ENCODE results near the gene IGFN1.

Gene IGFN1

DNA sequence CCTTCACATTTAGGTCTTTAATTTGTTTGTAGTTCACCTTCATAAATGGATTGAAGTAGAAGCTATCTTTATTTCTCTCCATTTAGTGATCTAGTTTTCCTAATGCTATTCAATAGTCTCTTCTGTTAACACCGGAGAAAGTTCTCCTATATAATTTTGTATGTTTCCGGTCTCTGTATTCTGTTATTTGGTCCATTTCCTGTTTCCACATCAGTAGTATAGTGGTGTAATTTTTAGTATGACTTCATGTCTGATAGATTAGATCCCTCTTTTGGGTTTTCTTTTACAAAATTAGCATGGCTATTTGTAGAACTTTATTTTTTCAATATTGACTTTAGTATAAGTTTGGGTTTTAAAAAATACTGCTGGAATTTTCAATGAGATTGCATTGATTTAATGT, 51.1 kb downstream of the IGFN1 start:
- H3K4me3 ChIP-seq (ENCODE audit: low read length): no peak overlapping the region
- DNase-seq (ENCODE audit: low read depth): no peak
- TF ChIP-seq, protein P1, sequence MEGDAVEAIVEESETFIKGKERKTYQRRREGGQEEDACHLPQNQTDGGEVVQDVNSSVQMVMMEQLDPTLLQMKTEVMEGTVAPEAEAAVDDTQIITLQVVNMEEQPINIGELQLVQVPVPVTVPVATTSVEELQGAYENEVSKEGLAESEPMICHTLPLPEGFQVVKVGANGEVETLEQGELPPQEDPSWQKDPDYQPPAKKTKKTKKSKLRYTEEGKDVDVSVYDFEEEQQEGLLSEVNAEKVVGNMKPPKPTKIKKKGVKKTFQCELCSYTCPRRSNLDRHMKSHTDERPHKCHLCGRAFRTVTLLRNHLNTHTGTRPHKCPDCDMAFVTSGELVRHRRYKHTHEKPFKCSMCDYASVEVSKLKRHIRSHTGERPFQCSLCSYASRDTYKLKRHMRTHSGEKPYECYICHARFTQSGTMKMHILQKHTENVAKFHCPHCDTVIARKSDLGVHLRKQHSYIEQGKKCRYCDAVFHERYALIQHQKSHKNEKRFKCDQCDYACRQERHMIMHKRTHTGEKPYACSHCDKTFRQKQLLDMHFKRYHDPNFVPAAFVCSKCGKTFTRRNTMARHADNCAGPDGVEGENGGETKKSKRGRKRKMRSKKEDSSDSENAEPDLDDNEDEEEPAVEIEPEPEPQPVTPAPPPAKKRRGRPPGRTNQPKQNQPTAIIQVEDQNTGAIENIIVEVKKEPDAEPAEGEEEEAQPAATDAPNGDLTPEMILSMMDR (IDR thresholded peaks at IDR 0.05; ENCODE audit: insufficient read depth, low read depth, low read length, missing control alignments): no peak

DNA sequence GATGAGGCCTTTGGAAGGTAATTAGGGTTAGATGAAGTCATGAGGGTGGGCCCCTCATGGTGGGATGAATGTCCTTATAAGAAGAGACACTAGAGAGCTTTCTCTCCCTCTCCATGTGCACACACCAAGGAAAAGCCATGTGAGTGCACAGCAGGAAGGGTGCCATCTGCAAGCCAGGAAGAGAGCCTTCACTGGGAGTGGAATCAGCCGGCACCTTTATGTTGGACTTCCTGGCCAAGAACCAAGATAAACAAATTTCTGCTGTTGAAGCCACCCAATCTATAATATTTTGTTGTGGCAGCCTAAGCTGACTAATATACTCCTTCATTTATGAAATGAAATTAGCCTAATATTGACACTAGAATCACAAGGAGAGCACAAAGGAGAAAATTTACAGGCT, 54.5 kb downstream of the IGFN1 start:
- H3K4me3 ChIP-seq (ENCODE audit: low read length): no peak overlapping the region
- DNase-seq (ENCODE audit: low read depth): no peak
- TF ChIP-seq, protein P1 (IDR thresholded peaks at IDR 0.05; ENCODE audit: insufficient read depth, low read depth, low read length, missing control alignments): no peak

DNA sequence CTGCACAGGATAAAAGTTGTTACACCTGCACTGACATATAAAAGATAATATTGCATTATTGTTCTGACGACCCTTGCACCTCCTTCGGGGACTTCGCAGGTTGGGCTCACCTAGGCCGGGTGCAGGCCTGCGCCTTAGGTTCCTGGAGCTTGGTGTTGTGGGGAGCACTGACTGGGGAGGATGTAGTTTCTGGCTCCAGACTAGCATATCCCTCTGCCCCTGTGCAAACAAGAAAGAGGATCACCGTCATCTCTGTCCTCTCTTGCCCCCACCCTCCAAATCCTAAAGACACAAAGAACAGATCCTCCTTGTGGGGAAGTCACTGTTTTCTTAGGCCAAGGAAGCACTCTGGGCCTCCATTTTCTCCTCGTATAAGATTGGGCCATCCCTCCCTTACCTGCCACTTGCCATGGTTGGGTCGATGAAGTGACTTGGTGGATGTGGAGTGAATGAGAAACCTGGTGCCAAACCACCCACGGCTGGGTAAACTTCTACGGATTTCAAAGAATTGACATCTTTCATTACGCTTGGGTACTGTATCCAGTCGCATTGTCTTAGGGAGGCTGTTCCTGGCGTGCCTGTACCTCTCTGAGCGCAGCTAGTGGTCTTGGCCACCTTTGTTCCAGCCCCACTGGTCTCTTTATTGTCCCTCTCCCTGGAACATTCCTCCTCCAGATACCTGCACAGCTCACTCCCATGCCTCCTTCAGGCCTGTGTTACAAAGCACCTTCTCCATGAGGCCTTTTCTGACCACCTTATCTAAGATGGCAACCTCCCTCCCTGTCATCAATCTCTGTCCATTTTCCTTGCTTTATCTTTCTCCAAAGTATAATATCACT, 58.3 kb downstream of the IGFN1 start:
- no peak for DNase-seq (ENCODE audit: low read depth)
- TF ChIP-seq, protein P1 (IDR thresholded peaks at IDR 0.05; ENCODE audit: insufficient read depth, low read depth, low read length, missing control alignments): no peak
- no peak overlapping the region for H3K4me3 ChIP-seq (ENCODE audit: low read length)

DNA sequence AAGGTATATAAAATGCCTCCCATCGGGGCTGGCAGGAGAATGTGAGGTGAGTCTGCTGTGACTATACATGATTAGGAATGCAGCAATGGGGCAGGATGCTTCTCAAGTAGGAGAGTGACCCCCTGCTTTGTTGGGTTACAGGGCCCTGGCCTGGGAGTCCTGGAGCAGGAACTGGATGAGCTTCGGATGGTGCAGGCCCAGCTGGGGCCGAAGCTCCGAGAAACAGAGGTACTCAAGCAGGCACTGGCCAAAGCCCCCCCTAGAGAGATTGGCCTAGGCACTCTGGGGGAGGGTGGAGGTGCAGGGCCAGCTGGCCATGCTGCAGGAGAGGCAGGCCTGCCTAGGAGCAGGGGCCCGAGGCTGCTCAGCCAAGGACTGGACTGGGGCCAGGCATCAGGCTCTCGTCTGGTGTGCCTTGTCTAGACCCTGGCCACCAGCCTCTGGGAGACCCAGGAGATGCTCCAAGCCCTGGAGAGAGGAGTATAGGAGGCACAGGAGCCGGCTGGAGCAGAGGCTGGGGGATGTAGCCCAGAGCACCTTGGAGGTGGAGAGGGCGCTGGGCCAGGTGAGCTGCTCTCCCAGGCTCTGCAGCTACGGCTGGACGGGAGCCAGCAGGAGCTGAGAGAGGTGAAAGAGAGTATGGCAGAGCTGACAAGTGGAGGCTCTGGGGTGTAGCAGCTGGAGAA, 59.8 kb downstream of the IGFN1 start:
- TF ChIP-seq, protein P1 (IDR thresholded peaks at IDR 0.05; ENCODE audit: insufficient read depth, low read depth, low read length, missing control alignments): no peak
- DNase-seq (ENCODE audit: low read depth): no peak
- no peak overlapping the region for H3K4me3 ChIP-seq (ENCODE audit: low read length)

DNA sequence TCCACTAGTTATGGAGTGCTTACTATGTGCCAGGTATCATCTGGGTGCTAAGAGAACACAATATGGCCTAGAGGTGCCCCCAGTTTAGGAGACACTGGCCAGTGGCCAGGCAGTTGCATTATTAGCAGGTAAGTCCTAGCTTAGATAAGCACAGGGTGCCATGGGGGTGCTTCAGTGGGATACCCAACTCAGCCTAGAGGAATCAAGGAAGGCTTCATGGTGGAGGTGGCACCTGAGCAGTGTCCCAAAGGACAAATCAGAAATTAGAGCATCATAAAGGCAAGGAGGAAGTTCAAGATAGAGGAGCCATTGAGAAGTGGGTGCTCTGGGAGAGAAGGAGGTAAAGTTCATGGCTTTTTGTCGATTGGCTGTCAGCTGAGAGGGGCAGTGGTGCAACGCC, 60.8 kb downstream of the IGFN1 start:
- TF ChIP-seq, protein P1 (IDR thresholded peaks at IDR 0.05; ENCODE audit: insufficient read depth, low read depth, low read length, missing control alignments): no peak
- no peak for DNase-seq (ENCODE audit: low read depth)

DNA sequence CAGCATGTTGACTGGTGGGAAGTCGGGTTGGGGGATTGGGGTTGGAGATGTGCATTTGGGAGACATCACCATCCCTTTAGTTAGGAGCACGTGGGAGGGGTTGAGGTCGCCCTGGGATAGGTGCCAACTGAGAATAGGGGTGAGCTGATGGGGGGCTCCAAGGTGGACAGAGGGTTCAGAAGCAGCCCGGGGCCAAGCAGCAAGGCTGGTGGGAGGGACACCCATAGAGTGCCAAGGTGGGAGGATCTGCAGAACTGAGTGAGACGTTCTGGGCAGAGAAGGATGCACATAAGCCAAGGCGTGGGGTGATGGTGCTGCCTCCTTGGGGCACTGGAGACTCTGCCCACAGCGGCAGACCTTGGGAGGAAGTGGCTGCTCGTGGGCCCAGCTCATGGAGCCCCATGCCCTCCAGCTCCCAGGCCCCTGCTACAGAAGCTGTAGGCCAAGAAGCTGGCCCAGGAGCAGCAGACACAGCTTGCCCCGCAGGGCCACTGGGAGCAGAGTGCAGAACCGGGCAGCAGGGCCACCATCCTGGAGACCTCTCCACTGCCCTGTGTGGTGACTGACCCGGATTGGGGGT, 61.3 kb downstream of the IGFN1 start:
- no peak for DNase-seq (ENCODE audit: low read depth)
- no peak overlapping the region for H3K4me3 ChIP-seq (ENCODE audit: low read length)
- TF ChIP-seq, protein P1 (IDR thresholded peaks at IDR 0.05; ENCODE audit: insufficient read depth, low read depth, low read length, missing control alignments): no peak

More for the DNA sequence above, 60.8 kb downstream of the IGFN1 start:
- no peak overlapping the region for H3K4me3 ChIP-seq (ENCODE audit: low read length)
